T-helper 17 cell (primary cell): ENCODE results near the gene GMPR. TPM values are rescaled to one million over a fixed set of nuclear protein-coding genes. Genes with fewer than 3 reads are reported as not detected.
"Not testable (repeated sequence)": the region's sequence is repeated elsewhere in the genome, so short reads cannot be mapped to it uniquely, and the experiment has no call there.

ENCODE experiments used
- ATAC-seq: fragments of 150-1000 bp; cut with Tn5 transposase; 2 replicates; pipeline ENCODE4 v1.10.0; 2021; ENCODE audit warnings: mild to moderate bottlenecking, moderate library complexity
- DNase-seq, 3 donors: peaks; one replicate each; pipeline versions ENCODE4 v3.0.0 to v3.0.0-alpha.2; 2020 to 2021
- H3K9me3 ChIP-seq: one replicate; pipeline ENCODE4 v1.7.0; 2013; ENCODE audit warnings: low read length, mild to moderate bottlenecking; ENCODE audit not compliant: control insufficient read depth, poor library complexity, severe bottlenecking
- H3K27ac Mint-ChIP-seq: one replicate; pipeline ENCODE4 v1.8.0; 2022; ENCODE audit warnings: mild to moderate bottlenecking, moderate library complexity, mixed read lengths
- H3K27me3 Mint-ChIP-seq: one replicate; pipeline ENCODE4 v1.8.0; 2022; ENCODE audit warnings: mixed read lengths
- H3K36me3 Mint-ChIP-seq: one replicate; pipeline ENCODE4 v1.8.0; 2022; ENCODE audit warnings: low read depth, mixed read lengths
- H3K4me1 Mint-ChIP-seq: one replicate; pipeline ENCODE4 v1.8.0; 2022; ENCODE audit warnings: mild to moderate bottlenecking, mixed read lengths
- H3K4me3 Mint-ChIP-seq: one replicate; pipeline ENCODE4 v1.8.0; 2022; ENCODE audit warnings: mild to moderate bottlenecking, moderate library complexity, mixed read lengths
- total RNA-seq, 4 donors: library from RNA in 2 of 4; stranded (reverse) in 2 of 4; gene quantifications; one replicate each; pipeline ENCODE4 v1.2.3 and lab custom pipeline; 2022 to 2026

Gene GMPR
- total RNA-seq, 2 donors from 2014 or later: 0.52 to 33.6 TPM

DNA sequence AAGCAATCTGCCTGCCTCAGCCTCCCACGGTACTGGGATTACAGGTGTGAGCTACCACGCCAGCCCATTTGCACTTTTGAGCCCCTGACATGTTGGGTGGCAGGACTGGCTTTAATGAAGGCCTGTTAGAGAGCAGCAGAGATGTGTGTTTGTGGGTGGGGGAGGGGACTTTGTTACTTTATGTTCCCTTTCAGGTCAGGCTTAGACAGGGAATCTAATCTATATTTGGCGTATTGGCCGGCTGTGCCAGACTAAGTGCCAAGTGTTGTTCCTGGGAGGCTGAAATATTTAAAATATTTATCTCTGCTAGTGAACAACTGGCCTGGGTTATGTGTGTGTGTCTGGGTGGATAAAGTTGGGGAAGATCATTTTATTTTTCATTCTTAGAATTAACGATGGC lies 6.1 kb downstream of the GMPR start:
- Mint-ChIP-seq H3K27me3 (peaks cover 21% of the 10 kb centered on the region), H3K4me1 (peaks cover 3% of the 10 kb centered on the region)
- ATAC-seq: no peak

GRCh38 chr6:16244869-16245451 lies 6.6 kb downstream of the GMPR start:
- no peaks in the 10 kb centered on the region for H3K9me3 ChIP-seq
- ATAC-seq (no peak), DNase-seq (no peak)
- no peak overlapping the region for H3K4me3 Mint-ChIP-seq
- H3K4me1 Mint-ChIP-seq: peaks cover 3% of the 10 kb centered on the region
- H3K27me3 Mint-ChIP-seq: peaks cover 19% of the 10 kb centered on the region
- H3K27ac Mint-ChIP-seq: no peak overlapping the region
- peaks cover 7% of the 10 kb centered on the region for H3K36me3 Mint-ChIP-seq

More for the DNA sequence above, 6.1 kb downstream of the GMPR start:
- H3K9me3 ChIP-seq: no peaks in the 10 kb centered on the region
- Mint-ChIP-seq H3K36me3 (peaks cover 7% of the 10 kb centered on the region), H3K27ac (no peak overlapping the region), H3K4me3 (no peak overlapping the region)
- no peak for DNase-seq

DNA sequence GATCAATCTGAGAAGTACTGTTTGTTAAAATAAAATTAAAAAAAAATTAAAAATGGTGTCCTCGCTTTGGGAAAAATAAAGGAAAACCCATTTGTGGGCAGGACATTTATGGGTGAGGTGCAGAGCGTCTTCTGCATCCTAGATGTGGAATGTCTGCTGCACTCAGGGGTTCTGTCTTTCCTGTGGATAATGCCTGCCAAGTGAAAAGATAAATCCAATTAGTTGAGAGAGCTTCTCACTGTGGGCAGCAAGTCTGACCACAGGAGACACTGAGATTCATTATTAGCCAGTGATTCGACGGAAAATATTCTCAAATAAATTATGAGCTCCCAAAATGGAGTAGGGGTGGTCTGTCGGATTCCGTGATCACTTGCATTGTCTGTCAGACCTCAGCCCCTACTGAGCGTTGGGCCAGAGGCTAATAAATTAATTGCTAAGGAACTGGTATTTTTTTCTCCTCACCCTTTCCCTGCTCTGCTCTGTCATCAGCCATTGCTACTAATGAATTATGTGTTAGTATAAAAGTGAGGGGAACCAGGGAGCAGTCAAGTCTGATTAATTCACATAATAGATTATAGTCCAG lies 10.0 kb downstream of the GMPR start:
- no peak overlapping the region for H3K4me3 Mint-ChIP-seq
- peaks cover 3% of the 10 kb centered on the region for H3K4me1 Mint-ChIP-seq
- ATAC-seq (no peak), DNase-seq (no peak)
- H3K9me3 ChIP-seq: no peaks in the 10 kb centered on the region
- no peak overlapping the region for H3K27ac Mint-ChIP-seq
- peaks cover 29% of the 10 kb centered on the region for H3K27me3 Mint-ChIP-seq
- peaks cover 7% of the 10 kb centered on the region for H3K36me3 Mint-ChIP-seq

GRCh38 chr6:16249971-16250370 lies 11.6 kb downstream of the GMPR start:
- Mint-ChIP-seq H3K27ac (no peak overlapping the region), H3K4me1 (peaks cover 3% of the 10 kb centered on the region), H3K36me3 (peaks cover 7% of the 10 kb centered on the region), H3K4me3 (no peak overlapping the region), H3K27me3 (peaks cover 26% of the 10 kb centered on the region)
- ATAC-seq (no peak), DNase-seq (no peak)
- H3K9me3 ChIP-seq: no peaks in the 10 kb centered on the region

- no peak overlapping the region for H3K4me3 Mint-ChIP-seq
- H3K27me3 Mint-ChIP-seq: peaks cover 23% of the 10 kb centered on the region
- no peak for ATAC-seq
- peaks cover 2% of the 10 kb centered on the region for H3K36me3 Mint-ChIP-seq
- DNase-seq: no peak
- H3K27ac Mint-ChIP-seq: no peak overlapping the region
- H3K9me3 ChIP-seq: no peaks in the 10 kb centered on the region
- H3K4me1 Mint-ChIP-seq: no peaks in the 10 kb centered on the region
Measured at GRCh38 chr6:16251706-16252105, 13.3 kb downstream of the GMPR start.

GRCh38 chr6:16252686-16253299 lies 14.4 kb downstream of the GMPR start:
- no peak for DNase-seq
- H3K9me3 ChIP-seq: no peaks in the 10 kb centered on the region
- Mint-ChIP-seq H3K27ac (no peak overlapping the region), H3K4me1 (no peaks in the 10 kb centered on the region), H3K4me3 (no peak overlapping the region), H3K27me3 (peaks cover 20% of the 10 kb centered on the region), H3K36me3 (peaks cover 2% of the 10 kb centered on the region)
- no peak for ATAC-seq

- Mint-ChIP-seq H3K27me3 (peaks cover 20% of the 10 kb centered on the region), H3K4me3 (no peak overlapping the region), H3K4me1 (no peaks in the 10 kb centered on the region), H3K27ac (no peak overlapping the region), H3K36me3 (peaks cover 6% of the 10 kb centered on the region)
- DNase-seq (no peak), ATAC-seq (no peak)
- H3K9me3 ChIP-seq: no peaks in the 10 kb centered on the region
Measured at GRCh38 chr6:16253399-16254144, 15.2 kb downstream of the GMPR start.

DNA sequence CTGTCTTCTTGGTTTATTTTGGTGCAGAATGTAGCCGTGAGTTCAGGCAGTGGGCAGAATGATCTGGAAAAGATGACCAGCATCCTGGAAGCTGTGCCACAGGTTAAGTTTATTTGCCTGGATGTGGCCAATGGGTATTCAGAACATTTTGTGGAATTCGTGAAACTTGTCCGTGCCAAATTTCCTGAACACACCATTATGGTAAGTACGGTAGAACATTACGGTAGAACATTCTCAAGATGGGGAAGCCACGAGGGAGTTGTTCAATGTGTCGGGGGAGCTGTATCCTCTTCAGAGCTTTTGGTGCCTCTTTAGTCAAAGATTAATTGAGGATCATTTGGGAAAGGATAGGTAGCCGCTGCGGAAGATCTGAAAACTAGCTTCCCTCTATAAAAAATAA lies 16.1 kb downstream of the GMPR start:
- H3K9me3 ChIP-seq: no peaks in the 10 kb centered on the region
- ATAC-seq (no peak), DNase-seq (no peak)
- Mint-ChIP-seq H3K4me3 (no peak overlapping the region), H3K36me3 (peaks cover 4% of the 10 kb centered on the region), H3K27me3 (peaks cover 30% of the 10 kb centered on the region), H3K4me1 (no peaks in the 10 kb centered on the region), H3K27ac (no peak overlapping the region)

DNA sequence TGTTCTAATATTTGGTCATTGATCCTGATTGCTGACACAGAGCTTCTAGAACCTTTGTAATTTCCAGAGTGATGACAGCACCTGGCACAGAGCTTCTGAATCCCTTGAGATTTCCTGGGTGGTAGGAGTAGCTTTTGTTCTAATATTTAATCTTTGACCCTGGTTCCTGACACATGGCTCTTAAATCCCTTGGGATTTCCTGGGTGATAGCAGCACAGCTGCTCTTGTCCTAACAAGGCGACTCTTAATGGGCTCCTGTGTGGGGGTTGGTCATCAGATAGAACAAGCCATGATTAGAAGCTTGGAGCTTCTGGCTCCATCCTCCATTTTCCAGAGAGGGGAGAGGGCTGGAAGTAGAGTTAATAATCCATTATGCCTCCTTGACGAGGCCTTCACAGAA lies 18.4 kb downstream of the GMPR start:
- Mint-ChIP-seq H3K27ac (no peak overlapping the region), H3K27me3 (peaks cover 32% of the 10 kb centered on the region), H3K4me3 (no peak overlapping the region), H3K36me3 (peaks cover 4% of the 10 kb centered on the region), H3K4me1 (no peaks in the 10 kb centered on the region)
- no peaks in the 10 kb centered on the region for H3K9me3 ChIP-seq
- DNase-seq (no peak), ATAC-seq (no peak)

- ATAC-seq (no peak), DNase-seq (no peak)
- Mint-ChIP-seq H3K27me3 (peaks cover 23% of the 10 kb centered on the region), H3K4me3 (no peak overlapping the region), H3K4me1 (no peaks in the 10 kb centered on the region), H3K27ac (no peak overlapping the region), H3K36me3 (peaks cover 4% of the 10 kb centered on the region)
- no peaks in the 10 kb centered on the region for H3K9me3 ChIP-seq
Measured at GRCh38 chr6:16257999-16258708, 19.8 kb downstream of the GMPR start.

DNA sequence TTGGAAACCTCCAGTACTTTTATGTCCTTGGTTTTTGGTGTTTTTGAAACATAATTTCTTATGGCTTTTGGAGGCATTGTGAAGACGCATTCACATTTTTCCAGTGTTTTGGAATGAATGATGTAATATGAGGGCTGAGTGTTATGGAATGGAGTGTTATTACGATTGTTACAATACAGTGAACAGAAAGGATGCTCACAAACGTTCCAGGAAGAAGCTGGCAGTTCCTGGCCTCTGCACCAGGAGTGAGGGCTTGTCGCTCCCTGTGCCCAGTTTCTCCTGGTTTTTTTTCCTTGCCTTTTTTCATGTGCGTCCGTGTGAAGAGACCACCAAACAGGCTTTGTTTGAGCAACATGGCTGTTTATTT lies 20.3 kb downstream of the GMPR start:
- ATAC-seq (no peak), DNase-seq (no peak)
- Mint-ChIP-seq H3K27ac (no peak overlapping the region), H3K4me3 (no peak overlapping the region), H3K36me3 (peaks cover 4% of the 10 kb centered on the region), H3K27me3 (peaks cover 22% of the 10 kb centered on the region), H3K4me1 (no peaks in the 10 kb centered on the region)
- H3K9me3 ChIP-seq: no peaks in the 10 kb centered on the region

DNA sequence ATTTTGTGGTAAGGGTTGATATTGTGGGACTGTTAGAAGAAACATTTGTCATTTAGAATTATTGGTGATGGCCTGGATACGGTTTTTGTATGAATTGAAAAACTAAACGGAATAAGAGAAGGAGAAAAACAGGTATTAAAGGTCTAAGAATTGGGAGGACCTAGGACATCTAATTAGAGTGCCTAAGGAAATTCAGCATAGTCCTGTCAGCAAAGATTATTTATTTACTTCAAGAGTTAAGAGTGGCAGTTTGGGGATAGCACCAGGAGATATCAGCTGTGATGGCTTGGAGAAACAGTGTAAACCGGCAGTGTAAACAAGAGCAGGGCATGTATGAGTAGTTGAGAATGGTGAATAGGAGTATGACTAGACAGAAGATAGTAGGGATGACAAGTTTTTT lies 21.2 kb downstream of the GMPR start:
- peaks cover 18% of the 10 kb centered on the region for H3K27me3 Mint-ChIP-seq
- not testable (repeated sequence) for H3K4me3 Mint-ChIP-seq, ATAC-seq, H3K36me3 Mint-ChIP-seq, DNase-seq, H3K9me3 ChIP-seq, H3K27ac Mint-ChIP-seq, H3K4me1 Mint-ChIP-seq

GRCh38 chr6:16260602-16261001 lies 22.2 kb downstream of the GMPR start:
- H3K4me1 Mint-ChIP-seq, H3K9me3 ChIP-seq, H3K27ac Mint-ChIP-seq, ATAC-seq, H3K36me3 Mint-ChIP-seq, H3K4me3 Mint-ChIP-seq, DNase-seq: not testable (repeated sequence)
- H3K27me3 Mint-ChIP-seq: peaks cover 14% of the 10 kb centered on the region
